HG02970 (cell line): ENCODE results near the gene NCKAP5.

Source experiments
- ATAC-seq: cut with Tn5 transposase; IDR thresholded peaks from one replicate; pipeline ENCODE4 v1.9.1; 2021; ENCODE audit warnings: mild to moderate bottlenecking, moderate library complexity, moderate number of reproducible peaks; ENCODE audit not compliant: unreplicated experiment, low FRiP score

Gene NCKAP5

GRCh38 chr2:132804051-132804450 is 764.2 kb downstream of the NCKAP5 start:
- no peak for ATAC-seq

- ATAC-seq, result no peak
These were observed 769.9 kb downstream of the NCKAP5 start for GRCh38 chr2:132798341-132798740.

DNA sequence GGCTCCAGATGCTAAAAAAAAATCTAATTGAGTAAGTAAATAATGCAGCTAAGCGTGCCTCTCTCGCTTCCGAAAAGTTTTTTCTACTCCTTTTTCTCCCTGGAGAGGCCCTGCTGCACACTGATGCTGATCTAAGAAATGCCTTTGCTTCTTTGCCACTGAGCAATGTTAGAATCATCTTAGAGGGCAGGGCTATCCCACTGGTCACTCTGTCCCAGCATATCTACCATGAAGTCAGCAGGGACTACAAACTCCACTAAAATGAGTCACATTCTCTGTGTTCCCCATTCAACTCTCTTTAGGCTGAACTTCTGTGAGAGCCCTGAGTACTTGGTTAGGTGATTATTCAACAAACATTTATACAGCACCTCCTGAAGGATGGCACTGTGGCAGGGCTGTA is 770.7 kb downstream of the NCKAP5 start:
- no peak for ATAC-seq

GRCh38 chr2:132797071-132797470 is 771.2 kb downstream of the NCKAP5 start:
- ATAC-seq, result no peak

DNA sequence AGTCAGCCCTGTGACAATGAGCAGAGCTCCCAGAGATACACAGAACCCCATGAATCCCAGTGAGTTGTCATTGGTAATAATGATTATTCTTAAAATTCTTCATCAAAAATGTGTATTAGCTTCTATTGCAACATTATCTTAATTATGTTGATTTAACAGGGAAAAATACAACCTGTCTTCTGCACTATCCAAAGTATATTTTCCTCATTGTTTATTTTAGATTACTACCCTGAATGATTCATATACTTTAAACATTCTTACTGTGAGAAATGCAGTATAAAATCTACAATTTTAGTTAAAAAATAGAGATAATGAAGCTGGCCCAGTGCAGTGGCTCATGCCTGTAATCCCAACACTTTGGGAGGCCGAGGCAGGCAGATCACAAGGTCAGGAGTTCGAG is 773.0 kb downstream of the NCKAP5 start:
- no peak for ATAC-seq

DNA sequence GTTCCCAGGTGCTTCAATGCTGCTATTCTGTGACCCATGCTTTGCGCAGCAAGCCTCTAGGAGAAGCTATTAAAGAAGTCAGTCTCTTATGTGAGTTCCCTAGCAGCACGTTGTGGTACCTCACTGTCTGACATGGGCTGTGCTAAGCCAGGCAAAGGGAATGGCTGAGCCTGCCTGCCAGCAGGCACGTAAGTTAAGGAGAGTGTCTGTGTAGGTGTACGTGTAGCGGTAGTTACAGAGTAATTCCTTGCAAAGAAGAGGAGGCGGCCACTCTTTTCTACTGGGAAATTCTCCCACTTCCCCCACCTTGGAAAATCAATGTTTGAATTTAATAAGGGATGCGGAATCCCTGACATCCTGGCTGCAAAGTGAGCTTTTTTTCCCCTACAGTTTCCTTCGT is 774.7 kb downstream of the NCKAP5 start:
- no peak for ATAC-seq

DNA sequence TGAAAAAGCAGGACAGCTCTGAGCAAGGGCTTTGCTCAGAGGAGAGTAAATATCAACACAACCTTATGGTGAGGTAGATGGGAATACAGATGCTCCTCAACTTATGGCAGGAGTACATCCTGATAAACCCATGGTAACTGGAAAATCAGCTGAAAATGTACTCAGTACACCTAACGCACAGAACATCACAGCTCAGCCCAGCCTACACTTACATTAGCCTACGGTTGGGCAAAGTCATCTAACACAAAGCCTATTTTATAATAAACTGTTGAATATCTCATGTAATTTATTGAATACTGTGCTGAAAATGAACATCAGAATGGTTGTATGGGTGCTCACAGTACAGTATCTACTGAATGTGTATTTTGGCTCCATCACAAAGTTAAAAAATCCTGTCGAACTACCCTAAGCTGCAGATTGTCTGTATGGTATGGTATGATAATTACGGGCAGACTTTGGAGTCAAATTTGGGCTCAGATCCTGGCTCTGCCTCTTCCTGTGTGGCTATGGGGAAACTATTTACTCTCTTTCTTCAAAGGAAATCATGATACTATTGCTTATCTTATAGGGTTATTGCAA is 778.0 kb downstream of the NCKAP5 start:
- no peak for ATAC-seq

DNA sequence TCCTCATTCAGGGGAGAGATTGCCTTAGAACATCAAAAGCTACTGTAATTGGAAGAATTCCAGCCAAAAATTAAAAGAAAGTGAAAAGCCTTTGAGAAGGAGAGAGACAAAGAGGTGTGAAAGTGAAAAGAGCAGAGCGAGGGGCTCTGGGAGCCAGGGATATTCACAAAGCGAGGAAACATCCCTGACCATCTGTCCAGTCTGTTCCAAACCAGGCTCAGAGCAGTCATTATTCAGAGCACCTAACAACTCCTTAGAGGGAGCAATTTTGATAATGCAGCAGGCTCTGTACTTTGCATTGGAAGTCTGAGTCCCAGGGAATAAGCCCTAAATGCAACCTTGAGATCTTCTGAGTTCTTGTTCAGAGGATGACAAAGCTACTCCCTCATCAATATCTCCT is 779.2 kb downstream of the NCKAP5 start:
- no peak for ATAC-seq

- no peak for ATAC-seq
These were observed 779.9 kb downstream of the NCKAP5 start for GRCh38 chr2:132788310-132788838.

DNA sequence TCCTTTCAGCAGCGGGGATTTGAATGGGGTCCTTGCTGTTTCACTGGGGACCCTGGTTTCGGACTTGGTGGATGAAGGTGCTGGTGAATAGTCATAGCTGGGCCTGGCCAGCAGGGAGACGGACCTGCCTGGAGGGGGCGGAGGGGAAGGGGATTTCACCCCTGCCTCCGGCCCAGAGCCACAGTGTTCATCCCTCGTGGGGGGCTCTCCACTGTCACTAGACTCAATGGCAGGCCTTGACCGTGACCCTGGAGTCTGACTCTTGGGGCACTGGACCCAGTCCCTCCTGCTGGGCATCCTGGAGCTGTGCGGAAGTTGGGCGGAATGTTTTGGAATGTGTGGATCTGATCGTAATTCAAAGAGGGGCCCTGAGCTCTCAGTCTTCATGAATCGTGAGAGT is 784.4 kb downstream of the NCKAP5 start:
- ATAC-seq, result no peak

DNA sequence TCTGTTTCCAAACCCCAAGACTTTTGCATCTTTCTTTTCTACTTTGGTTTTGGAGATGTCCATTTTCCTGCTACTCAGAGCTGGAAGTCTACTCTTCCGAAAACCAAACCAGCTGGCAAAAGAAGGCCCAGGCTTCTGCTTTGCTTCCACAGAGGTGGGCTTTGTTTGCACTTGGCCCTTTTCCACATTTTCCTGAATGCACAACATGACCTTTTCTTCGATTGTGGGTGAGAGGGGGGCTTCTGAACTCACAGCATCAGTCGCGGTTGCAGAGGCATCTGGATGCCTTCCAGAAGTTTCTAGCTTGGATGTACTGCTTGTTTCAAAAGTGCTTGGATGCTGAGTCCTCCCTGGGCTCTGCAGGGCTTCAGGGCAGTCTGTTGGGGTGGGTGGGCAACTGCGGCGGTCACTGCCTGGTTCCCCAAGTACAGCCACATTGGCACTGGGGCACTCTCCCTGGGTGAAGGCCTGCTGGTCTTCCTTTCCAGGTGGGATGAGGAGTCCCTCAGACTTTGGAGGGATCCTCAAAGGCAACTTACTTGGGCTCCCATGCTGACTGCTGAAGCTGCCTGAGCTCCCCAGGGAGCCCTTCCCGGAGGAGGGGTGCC is 786.0 kb downstream of the NCKAP5 start:
- no peak for ATAC-seq

DNA sequence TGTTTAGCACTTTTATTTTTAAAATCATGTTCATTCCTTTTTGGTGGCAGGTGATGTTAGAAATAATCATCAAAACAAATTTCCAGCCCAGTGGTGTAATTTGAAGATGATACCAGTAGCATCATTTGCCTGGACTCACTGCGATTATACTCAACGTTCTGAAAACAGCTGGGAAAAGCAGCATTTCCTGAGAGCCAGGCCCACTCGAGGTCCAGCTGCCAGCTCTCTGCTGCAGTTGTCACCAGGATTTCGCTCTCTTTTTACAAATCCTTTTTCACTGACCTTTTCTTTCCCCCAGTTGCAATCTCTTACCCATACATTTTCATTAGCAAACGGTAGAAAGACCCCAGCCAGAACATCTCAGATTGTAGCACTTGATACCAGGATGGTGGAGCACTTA is 787.6 kb downstream of the NCKAP5 start:
- no peak for ATAC-seq

DNA sequence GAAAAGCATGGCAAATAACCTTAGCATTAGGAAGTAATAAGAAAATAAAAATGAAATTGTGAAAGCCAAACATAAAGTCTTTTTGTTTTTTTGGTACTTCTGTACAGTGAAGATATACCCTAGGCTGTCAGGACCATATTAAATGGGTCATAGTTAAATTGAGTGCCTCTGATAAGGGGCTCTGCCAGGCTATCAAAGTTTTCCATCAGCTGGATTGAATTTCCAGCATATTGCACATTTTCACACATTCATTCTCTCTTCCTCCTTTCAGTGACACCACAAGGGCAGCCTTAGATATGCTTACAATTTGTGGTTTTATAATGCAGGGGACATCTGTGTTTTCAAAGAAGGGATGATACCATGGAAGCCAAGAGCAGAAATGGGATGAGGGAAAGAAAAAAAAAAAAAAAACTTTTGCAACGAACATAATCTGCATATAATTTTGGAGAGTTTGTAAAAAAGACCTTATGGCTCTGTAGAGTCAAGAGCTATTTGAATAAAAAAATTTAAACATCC is 789.0 kb downstream of the NCKAP5 start:
- ATAC-seq, result no peak

DNA sequence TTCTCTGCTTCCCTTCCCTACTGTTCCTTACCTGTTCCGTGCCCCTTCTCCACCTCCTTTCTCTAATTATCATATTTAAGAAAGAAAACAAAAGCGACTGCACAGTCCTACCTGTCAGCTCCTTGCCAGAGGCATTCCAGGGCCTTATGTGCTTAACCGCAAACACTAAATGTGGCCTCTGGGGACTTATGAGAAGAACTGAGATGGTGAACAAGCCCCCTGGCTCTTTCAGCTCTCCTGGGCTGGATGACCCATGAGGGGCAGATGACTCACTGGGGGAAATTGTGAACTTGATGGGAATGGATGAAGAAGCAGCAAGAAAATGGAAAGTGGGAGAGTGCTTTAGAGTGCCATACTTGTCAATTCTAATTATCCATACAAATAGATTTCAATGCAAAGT is 792.0 kb downstream of the NCKAP5 start:
- no peak for ATAC-seq

DNA sequence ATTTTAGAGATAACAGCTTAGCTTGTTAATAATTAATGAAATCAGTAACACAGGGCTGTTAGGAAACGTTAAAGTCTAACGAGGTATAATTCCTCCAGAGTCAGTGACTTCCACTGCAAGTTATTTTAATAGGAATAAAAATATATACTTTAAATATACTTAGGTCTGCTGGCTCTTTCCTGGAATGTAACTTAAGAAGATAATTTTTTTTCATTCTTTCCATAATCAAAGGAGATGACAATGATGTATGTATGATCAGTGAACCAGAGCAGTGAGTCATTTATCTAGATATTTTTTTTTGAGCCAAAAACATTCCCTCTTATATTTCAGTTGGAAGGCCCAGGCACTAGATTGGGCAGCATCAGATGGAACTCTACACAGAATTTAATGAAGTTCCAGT is 794.1 kb downstream of the NCKAP5 start:
- ATAC-seq, result no peak

GRCh38 chr2:132773331-132773730 is 794.9 kb downstream of the NCKAP5 start:
- ATAC-seq, result no peak

GRCh38 chr2:132772340-132772739 is 795.9 kb downstream of the NCKAP5 start:
- no peak for ATAC-seq

- ATAC-seq, result no peak
These were observed 801.7 kb downstream of the NCKAP5 start for GRCh38 chr2:132766573-132766972.

- no peak for ATAC-seq
These were observed 806.8 kb downstream of the NCKAP5 start for GRCh38 chr2:132761437-132761836.

- ATAC-seq, result no peak
These were observed 807.3 kb downstream of the NCKAP5 start for GRCh38 chr2:132760971-132761370.

DNA sequence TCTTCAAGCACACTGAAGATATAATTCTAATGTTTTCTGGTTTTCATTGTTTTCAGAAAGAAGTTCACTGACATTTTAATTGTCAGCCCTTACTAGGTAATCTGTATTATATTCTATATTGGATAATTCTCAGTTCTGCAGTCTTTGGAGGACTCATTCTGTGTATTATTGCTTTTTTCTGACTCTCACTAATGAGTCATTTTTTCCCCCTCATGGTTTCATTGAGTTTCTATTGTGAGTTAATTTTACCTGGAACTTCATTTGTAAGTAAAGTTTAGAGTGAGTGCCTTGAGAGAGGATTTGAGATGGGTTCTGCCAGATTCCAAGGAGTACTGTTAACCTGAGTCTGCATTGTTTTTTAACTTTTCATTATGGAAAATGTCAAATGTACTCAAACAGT is 807.9 kb downstream of the NCKAP5 start:
- ATAC-seq, result no peak

DNA sequence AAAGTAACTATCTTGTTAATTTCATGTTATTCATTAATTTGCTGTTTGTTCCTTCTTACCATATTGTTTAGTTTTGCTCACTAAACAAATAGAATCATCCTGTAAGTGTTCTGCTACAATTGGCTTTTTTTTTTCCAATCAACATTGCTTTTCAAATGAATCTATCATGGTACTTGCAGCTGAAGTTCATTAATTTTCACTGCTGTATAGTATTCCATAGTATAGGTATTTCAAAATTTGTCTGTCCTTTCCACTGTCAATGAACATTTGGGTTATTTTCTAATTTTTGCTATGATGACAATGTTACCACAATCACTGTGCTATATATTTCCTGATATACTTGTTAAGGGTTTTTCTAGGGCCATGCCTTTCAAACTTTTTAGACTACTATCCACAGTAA is 809.3 kb downstream of the NCKAP5 start:
- ATAC-seq, result no peak
